ENCODE results near the gene YPEL3. TPM values are rescaled to one million over a fixed set of nuclear protein-coding genes. Genes with fewer than 3 reads are reported as not detected.
"Not testable (repeated sequence)": the region's sequence is repeated elsewhere in the genome, so short reads cannot be mapped to it uniquely, and the experiment has no call there.

The YPEL3 gene, protein sequence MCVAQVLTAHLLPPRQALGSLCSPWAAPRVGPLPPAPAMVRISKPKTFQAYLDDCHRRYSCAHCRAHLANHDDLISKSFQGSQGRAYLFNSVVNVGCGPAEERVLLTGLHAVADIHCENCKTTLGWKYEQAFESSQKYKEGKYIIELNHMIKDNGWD
- total RNA-seq (2014; rRNA removed; shearing (Covaris generic)): 1.7 and 1.9 TPM in 2 replicates
- polyA plus RNA-seq (2015; cell fraction: cytosol; rRNA removed): 6.4 and 9.1 TPM in 2 replicates
- 2.0 and 5.6 TPM in 2 replicates for polyA plus RNA-seq (2015; cell fraction: nucleus; rRNA removed)

DNA sequence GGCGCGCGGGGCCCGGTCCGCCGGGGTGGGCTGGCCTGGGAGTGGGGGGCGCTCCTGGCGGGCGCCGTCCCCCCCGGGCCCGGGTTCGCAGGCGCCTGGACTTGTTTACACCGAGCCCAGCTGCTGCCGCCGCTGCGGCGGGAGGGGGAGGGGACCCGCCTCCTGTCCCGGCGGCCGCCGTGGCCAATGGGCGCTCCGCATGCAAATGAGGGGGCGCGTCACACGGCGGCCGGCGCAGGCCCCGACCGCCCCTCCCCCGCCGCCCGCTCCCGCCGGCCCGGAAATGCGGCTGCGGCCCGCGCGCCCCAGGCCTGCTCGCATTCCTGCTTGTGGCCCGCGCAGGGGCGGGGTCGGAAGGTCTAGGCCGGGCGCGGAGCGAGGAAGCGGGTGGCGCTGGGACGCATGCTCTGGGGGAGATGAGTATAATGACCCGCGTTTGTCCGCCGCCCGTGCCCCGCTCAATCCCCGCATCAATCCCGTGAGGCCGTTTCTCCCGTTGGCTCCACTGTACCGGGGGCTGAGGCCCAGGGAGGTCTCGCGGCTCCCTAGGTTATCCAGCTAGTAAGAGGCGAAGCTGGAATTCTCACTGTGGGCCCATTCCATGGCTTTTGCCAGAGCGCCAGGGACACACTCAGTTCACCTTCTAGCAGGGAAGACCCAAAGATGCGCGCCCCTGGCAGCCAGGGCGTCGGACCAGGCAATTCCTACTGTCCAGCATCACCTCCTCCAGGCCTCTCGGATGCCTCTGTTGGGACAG is at the start of gene YPEL3:
TSS of gene YPEL3 (minus strand) at position 109 of the 757 bp plus-strand sequence. CDS start 731 bp downstream, outside the sequence.
- in situ Hi-C loops (cut with HindIII; ENCODE audit: low pct_unique_long_range_greater_than_20kb, low sequenced_read_pairs): no loop called here
- no peak for DNase-seq (ENCODE audit: low read depth, low spot score)

DNA sequence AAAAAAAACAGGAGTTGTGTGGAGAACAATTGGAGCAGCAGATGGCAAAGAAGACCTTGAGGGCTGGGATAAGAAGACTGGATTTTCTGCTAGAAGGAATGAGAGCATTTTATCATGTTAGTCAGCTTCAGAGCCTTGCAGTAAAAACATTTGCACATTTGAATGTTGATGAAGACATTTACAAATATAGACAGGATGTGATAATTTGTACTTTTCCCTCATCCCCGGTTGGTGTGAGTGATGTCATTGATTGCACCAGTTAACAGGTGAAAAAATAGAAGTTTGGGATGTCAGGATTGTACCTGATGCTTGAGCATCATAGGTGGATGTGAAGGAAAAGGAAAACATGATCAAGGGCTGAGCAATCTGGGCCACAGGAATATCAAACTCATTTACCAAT is 49.6 kb upstream of the YPEL3 start:
- in situ Hi-C loops (cut with HindIII; ENCODE audit: low pct_unique_long_range_greater_than_20kb, low sequenced_read_pairs): no loop called here

DNA sequence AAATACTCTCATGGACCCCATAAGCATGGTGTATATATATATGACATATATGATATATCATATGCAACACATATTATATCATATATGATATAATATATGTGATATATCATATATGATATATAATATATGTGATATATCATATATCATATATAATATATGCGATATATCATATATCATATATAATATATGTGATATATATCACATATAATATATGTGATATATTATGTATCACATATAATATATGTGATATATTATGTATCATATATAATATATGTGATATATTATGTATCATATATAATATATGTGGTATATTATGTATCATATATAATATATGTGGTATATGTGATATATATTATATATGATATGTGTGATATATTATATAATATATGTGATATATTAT is 48.9 kb upstream of the YPEL3 start:
- DNase-seq (ENCODE audit: low read depth, low spot score): no peak
- in situ Hi-C loops (cut with HindIII; ENCODE audit: low pct_unique_long_range_greater_than_20kb, low sequenced_read_pairs): no loop called here

More for the DNA sequence above, 49.6 kb upstream of the YPEL3 start:
- DNase-seq (ENCODE audit: low read depth, low spot score): no peak

DNA sequence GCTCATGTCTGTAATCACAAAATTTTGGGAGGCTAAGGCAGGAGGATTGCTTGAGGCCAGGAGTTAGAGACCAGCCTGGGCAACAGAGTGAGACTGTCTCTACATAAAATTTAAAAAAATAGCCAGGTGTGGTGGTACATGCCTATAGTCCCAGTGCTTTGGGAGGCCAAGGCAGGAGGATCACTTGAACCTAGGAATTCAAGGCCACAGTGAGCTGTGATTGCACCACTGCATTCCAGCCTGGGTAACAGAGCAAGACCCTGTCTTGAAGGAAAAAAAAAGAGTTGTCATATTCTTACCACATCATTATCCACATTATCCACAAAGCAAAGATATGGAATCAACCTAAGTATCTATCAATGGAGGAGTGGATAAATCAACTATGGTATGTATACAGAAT is 48.0 kb upstream of the YPEL3 start:
- in situ Hi-C loops (cut with HindIII; ENCODE audit: low pct_unique_long_range_greater_than_20kb, low sequenced_read_pairs): no loop called here
- DNase-seq (ENCODE audit: low read depth, low spot score): no peak

DNA sequence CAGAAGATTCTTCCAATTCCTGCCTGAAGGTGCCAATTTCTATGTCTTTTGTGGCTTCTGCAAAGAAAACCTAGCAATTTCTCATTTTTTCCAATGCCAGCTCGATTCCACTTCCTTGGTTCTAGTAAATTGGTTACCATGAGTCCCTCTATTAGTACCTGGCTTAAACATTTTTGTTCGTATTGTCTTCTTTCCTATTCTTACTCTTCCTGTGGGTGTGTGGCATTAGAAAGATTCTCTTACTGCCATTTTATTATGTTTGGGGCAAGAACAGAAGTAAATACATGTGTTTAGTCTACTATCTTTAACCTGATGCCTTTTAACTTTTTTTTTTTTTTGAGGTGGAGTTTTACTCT is 47.3 kb upstream of the YPEL3 start:
- in situ Hi-C loops (cut with HindIII; ENCODE audit: low pct_unique_long_range_greater_than_20kb, low sequenced_read_pairs): no loop called here
- no peak for DNase-seq (ENCODE audit: low read depth, low spot score)

DNA sequence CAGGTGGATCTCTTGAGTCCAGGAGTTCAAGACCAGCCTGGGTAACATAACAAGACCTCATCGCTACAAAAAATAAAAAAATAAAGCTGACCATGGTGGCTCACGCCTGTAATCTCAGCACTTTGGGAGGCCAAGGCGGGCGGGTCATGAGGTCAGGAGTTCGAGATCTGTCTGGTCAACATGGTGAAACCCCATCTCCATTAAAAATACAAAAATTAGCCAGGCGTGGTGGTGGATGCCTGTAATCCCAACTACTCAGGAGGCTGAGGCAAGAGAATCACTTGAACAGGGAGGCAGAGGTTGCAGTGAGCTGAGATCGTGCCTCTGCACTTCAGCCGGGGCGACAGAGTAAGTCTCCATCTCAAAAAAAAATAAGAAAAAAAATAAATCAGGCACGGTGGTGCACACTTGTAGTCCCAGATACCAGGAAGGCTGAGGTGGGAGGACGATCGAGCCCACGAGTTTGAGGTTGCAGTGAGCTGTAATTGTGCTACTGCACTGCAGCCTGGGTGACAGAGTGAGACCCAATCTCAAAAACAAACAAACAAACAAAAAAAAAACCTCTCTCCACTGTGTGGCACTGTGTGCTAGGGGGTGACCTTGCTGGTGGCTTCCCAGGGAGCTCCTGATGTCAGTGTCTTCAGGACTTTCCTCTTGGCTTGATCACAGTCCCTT is 46.8 kb upstream of the YPEL3 start:
- peak; percentile 24 for DNase-seq (ENCODE audit: low read depth, low spot score)
- in situ Hi-C loops (cut with HindIII; ENCODE audit: low pct_unique_long_range_greater_than_20kb, low sequenced_read_pairs): no loop called here

DNA sequence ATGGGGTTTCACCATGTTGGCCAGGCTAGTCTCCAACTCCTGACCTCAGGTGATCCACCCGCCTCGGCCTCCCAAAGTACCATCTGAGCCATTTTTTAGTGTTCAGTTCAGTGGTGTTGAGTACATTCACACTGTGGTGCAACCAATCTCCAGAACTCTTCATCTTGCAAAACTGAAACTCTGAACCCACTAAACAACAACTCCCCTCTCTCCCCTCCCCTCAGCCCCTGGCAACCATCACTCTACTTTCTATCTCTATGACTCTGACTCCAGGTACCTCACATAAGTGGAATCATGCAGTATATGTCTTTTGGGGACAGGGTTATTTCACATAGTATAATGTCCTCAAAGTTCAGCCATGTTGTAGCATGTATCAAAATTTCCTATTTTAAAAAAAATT is 45.7 kb upstream of the YPEL3 start:
- in situ Hi-C loops (cut with HindIII; ENCODE audit: low pct_unique_long_range_greater_than_20kb, low sequenced_read_pairs): no loop called here

DNA sequence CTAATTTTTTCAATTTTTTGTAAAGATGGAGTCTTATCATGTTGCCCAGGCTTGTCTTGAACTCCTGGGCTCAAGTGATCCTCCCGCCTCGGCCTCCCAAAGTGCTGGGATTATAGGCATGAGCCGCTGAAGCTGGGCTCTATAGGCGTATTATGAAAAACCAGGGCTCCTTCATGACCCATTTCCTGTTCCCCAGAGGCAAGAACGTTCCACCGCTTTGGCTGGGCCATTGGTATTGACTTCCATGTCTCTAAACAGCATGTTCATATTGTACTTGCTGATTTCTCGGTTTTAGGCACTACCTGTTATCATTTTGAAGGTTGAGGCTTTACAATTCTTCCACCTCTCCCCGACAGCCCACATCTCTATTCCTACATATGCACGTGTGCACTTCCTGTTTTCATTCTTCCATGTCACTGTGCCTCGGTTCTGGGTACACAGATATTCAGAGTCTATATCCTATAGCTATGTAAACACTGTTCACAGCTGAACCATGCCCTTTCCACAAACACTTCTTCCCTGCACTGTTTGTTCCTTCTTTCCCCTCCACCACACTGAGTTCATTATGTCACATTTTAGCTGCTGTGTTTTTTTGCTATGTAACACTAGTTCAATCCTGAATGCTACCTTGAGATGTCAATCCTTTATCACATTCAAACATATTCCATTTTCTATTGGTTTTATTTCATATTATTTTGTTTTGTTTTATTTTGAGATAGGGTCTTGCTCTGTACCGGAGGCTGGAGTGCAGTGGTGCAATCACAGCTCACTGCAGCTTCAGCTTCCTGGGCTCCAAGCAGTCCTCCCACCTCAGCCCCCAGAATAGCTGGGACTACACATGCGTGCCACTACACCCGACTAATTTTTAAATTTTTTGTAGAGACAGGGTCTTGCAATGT is 43.8 kb upstream of the YPEL3 start:
- in situ Hi-C loops (cut with HindIII; ENCODE audit: low pct_unique_long_range_greater_than_20kb, low sequenced_read_pairs): no loop called here

More for the DNA sequence above, 45.7 kb upstream of the YPEL3 start:
- no peak for DNase-seq (ENCODE audit: low read depth, low spot score)

DNA sequence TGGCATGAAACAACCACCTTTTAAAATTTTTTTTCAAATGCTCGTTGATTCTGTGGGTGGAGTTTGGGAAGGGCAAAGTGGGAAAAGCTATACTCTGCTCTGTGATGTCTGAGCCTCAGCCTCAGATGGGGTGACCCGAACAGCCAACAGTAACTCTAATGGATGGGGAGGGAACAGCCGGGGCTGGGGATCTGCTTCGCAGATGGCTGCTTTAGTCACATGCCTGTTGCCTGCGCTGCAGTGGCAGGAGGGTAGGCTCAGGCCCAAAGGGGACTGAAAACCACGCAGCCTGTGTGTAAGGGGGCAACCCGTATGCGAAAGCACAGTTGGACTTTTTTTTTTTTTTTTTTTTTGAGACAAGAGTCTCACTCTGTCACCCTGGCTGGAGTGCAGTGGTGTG is 41.9 kb upstream of the YPEL3 start:
- in situ Hi-C loops (cut with HindIII; ENCODE audit: low pct_unique_long_range_greater_than_20kb, low sequenced_read_pairs): no loop called here
- DNase-seq (ENCODE audit: low read depth, low spot score): no peak

More for the DNA sequence above, 43.8 kb upstream of the YPEL3 start:
- no peak for DNase-seq (ENCODE audit: low read depth, low spot score)

DNA sequence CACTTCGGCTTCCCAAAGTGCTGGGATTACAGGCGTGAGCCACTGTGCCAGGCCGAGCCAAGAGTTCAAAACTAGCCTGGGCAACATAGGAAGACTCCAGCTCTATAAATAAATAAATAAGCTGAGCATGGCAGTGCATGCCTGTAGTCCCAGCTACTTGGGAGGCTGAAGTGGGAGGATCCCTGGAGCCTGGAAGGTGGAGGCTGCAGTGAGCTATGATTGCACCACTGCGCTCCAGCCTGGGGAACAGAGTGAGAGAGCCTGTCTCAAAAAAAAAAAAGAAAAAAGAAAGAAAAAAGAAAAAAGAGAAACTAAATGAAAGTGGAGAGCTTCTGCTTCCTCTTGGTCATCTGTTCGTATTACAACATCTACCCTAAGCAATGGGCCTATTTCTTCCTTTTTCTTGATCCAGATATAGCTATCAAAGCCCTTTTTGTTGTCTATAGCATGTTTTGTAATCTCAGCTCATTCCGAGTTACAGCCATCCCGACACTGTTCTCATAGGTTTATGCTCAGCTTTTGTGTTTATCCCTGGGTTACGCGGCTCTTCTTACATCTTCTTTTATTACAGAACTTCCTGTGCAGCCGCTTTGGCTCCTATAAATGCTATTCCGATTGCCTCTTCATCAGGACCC is 41.1 kb upstream of the YPEL3 start:
- peak; percentile 76 for DNase-seq (ENCODE audit: low read depth, low spot score)
- in situ Hi-C loops (cut with HindIII; ENCODE audit: low pct_unique_long_range_greater_than_20kb, low sequenced_read_pairs): no loop called here

DNA sequence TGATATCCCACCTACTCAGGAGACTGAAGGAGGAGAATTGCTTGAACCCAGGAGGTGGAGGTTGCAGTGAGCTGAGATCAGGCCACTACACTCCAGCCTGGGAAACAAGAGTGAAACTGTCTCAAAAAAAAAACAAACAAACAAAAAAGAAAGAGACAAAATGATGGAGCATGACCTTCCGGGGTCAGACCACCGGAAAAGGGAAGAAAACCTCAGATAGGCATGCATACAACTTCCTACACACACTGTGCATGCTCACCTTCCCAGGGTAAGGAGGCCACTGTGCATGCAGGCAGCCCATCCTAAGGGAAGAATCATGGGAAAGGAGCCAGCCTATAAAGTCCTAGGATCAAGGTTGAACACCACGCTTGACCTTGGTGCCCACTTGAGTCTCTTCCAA is 36.6 kb upstream of the YPEL3 start:
- no peak for DNase-seq (ENCODE audit: low read depth, low spot score)
- in situ Hi-C loops (cut with HindIII; ENCODE audit: low pct_unique_long_range_greater_than_20kb, low sequenced_read_pairs): no loop called here

DNA sequence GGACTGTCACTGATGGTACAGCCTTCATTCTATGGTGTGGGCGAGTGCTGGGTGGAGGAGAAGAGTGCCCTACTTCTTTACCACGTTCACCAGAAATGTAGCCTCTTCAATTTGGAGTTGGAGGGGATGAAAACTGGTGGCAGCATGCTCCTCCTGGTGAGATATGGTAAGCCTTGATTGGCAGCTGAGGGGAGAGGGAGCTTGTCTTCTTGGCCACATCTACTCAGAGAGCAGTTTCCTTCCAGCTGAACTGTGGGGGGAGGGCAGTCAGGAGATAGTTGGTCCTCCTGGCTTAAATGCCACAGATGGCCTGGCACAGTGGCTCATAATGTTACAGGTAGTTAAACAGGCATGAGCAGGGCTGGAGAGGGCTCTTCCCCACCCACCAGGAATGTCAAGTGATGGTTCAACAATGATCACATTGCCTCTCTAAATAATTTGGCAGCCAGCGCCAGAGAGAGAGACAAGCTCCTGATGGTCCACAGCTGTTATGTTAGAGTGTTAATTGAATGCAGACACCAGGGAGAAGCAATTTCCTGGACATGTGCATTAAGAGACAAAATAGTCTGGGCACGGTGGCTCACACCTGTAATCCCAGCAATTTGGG is 36.0 kb upstream of the YPEL3 start:
- in situ Hi-C loops (cut with HindIII; ENCODE audit: low pct_unique_long_range_greater_than_20kb, low sequenced_read_pairs): no loop called here
- DNase-seq (ENCODE audit: low read depth, low spot score): no peak

DNA sequence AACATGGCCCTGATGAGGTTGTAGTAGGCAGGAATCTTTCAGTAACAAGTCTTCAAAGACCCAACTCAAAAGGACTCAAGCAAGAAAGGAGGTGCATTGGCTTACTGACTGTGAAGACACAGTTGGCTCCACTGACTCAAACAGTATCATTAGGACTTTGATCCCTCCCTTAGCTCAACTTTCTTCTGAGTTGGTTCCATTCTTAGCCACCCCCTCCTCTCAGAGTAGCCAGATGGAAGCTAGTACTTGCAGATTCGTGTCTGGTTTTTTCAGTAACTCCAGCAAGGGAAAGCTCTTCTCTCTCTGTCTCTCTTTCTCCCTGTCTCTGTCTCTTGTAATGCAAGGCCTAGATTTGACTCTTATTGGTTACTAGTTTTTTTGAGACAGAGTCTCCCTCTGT is 32.0 kb upstream of the YPEL3 start:
- in situ Hi-C loops (cut with HindIII; ENCODE audit: low pct_unique_long_range_greater_than_20kb, low sequenced_read_pairs): no loop called here
- DNase-seq (ENCODE audit: low read depth, low spot score): no peak

DNA sequence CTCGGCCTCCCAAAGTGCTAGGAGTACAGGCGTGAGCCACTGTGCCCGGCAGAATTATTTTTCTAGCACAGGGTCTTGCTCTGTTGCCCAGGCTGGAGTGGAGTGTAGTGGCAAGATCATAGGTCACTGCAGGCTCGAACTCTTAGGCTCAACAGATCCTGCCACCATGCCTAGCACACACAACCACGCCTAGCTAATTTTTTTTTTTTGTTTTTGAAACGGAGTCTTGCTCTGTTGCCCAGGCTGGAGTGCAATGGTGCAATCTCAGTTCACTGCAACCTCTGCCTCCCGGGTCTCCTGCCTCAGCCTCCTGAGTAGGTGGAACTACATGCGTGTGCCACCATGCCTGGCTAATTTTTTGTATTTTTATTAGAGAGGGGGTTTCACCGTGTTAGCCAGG is 29.7 kb upstream of the YPEL3 start:
- DNase-seq (ENCODE audit: low read depth, low spot score); in situ Hi-C loops (cut with HindIII; ENCODE audit: low pct_unique_long_range_greater_than_20kb, low sequenced_read_pairs): not testable (repeated sequence)

DNA sequence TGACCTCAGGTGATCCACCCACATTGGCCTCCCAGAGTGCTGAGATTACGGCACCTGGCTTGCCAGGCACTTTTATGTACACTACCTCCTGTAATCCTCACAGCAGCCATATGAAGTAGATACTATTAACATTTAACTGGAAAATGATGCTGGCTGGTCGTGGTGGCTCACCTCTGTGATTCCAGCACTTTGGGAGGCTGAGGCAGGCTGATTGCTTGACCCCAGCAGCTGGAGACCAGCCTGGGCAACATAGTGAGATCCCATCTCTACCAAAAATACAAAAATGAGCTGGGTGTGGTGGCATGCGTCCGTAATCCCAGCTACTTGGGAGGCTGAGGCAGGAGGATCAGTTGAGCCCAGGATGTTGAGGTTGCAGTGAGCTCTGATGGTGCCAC is 29.0 kb upstream of the YPEL3 start:
- DNase-seq (ENCODE audit: low read depth, low spot score): no peak
- in situ Hi-C loops (cut with HindIII; ENCODE audit: low pct_unique_long_range_greater_than_20kb, low sequenced_read_pairs): no loop called here

DNA sequence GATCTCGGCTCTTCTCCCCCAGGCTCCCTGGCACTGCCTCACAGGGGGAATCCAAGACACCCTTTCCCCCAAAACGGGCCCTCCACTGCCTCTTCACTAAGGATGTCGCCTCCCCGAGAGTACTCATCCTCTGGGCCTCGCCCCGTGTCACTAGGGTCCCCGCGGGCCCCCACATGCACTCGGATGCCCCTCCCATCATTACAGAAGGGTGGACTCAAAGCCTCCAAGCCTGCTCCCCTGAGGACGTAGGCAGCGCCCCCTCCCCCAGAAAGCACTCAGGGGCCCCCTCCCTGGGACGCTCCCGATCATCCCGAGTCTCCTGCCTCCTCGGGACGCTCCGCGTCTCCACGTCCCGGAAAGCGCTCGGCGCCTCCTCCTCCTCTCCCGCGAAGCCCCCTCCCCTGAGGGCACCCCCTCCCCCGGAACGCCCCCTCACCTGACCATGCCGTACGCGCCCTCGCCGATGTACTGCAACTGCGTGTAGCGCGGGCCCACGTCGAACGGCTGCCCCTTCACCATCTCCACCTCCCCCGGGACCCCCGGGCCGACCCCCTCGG is 26.7 kb upstream of the YPEL3 start:
- DNase-seq (ENCODE audit: low read depth, low spot score): no peak
- in situ Hi-C loops (cut with HindIII; ENCODE audit: low pct_unique_long_range_greater_than_20kb, low sequenced_read_pairs): no loop called here
